ENCODE measurements around the gene GPC6.

GPC6 gene

GRCh38 chr13:94087100-94087499 lies 860.5 kb downstream of the GPC6 start:
- DNase-seq, result no peak

- DNase-seq, result no peak
Measured at GRCh38 chr13:94088742-94089141, 862.1 kb downstream of the GPC6 start.

- no peak for DNase-seq
Measured at GRCh38 chr13:94090773-94091480, 864.3 kb downstream of the GPC6 start.

- DNase-seq, result no peak
Measured at GRCh38 chr13:94093652-94094315, 867.2 kb downstream of the GPC6 start.

GRCh38 chr13:94109715-94110374 lies 883.2 kb downstream of the GPC6 start:
- no peak for DNase-seq

- DNase-seq, result no peak
Measured at GRCh38 chr13:94112227-94112626, 885.6 kb downstream of the GPC6 start.

GRCh38 chr13:94112731-94113130 lies 886.1 kb downstream of the GPC6 start:
- DNase-seq, result no peak

- no peak for DNase-seq
Measured at GRCh38 chr13:94113245-94113644, 886.6 kb downstream of the GPC6 start.

GRCh38 chr13:94114166-94114565 lies 887.6 kb downstream of the GPC6 start:
- DNase-seq, result no peak

- no peak for DNase-seq
Measured at GRCh38 chr13:94115054-94115453, 888.4 kb downstream of the GPC6 start.

- DNase-seq, result no peak
Measured at GRCh38 chr13:94119360-94119936, 892.8 kb downstream of the GPC6 start.

GRCh38 chr13:94120878-94121277 lies 894.3 kb downstream of the GPC6 start:
- DNase-seq, result no peak

GRCh38 chr13:94121686-94122085 lies 895.1 kb downstream of the GPC6 start:
- DNase-seq, result no peak

GRCh38 chr13:94122300-94122915 lies 895.8 kb downstream of the GPC6 start:
- no peak for DNase-seq

- DNase-seq, result no peak
Measured at GRCh38 chr13:94123557-94123956, 897.0 kb downstream of the GPC6 start.

GRCh38 chr13:94128430-94128829 lies 901.8 kb downstream of the GPC6 start:
- DNase-seq, result peak in 1 of 2 experiments; percentile 8

GRCh38 chr13:94129490-94129894 lies 902.9 kb downstream of the GPC6 start:
- no peak for DNase-seq

GRCh38 chr13:94138831-94139230 lies 912.2 kb downstream of the GPC6 start:
- DNase-seq, result no peak

- DNase-seq, result peak; percentile 5 to 19
Measured at GRCh38 chr13:94139393-94139995, 912.9 kb downstream of the GPC6 start.

GRCh38 chr13:94140027-94140426 lies 913.4 kb downstream of the GPC6 start:
- DNase-seq, result no peak

- peak in 1 of 2 experiments; percentile 5 for DNase-seq
Measured at GRCh38 chr13:94140511-94140910, 913.9 kb downstream of the GPC6 start.

GRCh38 chr13:94143624-94144350 lies 917.2 kb downstream of the GPC6 start:
- no peak for DNase-seq
